ENCODE measurements around the gene DNAH5. TPM values are rescaled to one million over a fixed set of nuclear protein-coding genes. Genes with fewer than 3 reads are reported as not detected.

Gene DNAH5
- total and polyA plus RNA-seq, 2 donors (not counting 3 experiments of a cell fraction or from before 2014, with no cell fraction given) = 0.23 to 1.7 TPM

DNA sequence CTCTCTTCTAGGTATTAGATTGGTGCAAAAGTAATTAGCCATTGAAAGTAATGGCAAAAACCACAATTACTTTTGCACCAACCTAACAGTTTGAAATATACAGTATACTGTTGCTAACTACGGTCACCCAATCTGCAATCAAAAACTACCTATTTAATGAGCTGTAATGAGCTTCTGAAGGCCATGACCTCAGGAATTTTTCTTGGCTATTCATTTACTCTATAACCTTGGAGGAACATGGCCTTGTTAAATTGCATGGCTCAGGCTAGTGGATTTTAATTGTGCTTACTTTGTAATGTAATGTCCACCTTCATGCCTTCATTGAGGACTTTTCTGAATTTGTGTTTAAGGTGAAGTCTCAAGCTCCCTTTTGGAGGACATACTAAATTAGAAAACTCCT lies 24.7 kb downstream of the DNAH5 start:
- H3K4me2 ChIP-seq (ENCODE audit: insufficient read depth, low read length) = no peak overlapping the region
- H3K36me3 ChIP-seq (ENCODE audit: control insufficient read depth in 2 of 2, extremely low read depth in 1 of 2, insufficient read depth in 2 of 2, low read length in 2 of 2) = no peaks in the 10 kb centered on the region
- no peaks in the 10 kb centered on the region for H3K79me2 ChIP-seq (ENCODE audit: control insufficient read depth, insufficient read depth, low read length)
- TF ChIP-seq POLR2AphosphoS5 (IDR thresholded peaks at IDR 0.05; ENCODE audit: insufficient read depth, low read depth, low read length) = no peak
- TF ChIP-seq, protein P1, sequence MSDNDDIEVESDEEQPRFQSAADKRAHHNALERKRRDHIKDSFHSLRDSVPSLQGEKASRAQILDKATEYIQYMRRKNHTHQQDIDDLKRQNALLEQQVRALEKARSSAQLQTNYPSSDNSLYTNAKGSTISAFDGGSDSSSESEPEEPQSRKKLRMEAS (IDR thresholded peaks at IDR 0.05; ENCODE audit: insufficient read depth, insufficient read length) = no peak
- TF ChIP-seq GATA2 (IDR thresholded peaks at IDR 0.05; ENCODE audit: insufficient read depth, insufficient read length, low read depth, low read length) = no peak
- TF ChIP-seq EZH2 (IDR thresholded peaks at IDR 0.05; ENCODE audit: borderline replicate concordance, low read depth, low read length, severe bottlenecking) = no peak
- TF ChIP-seq JUN (IDR thresholded peaks at IDR 0.05; ENCODE audit: borderline replicate concordance, insufficient read depth, insufficient read length, low read depth) = no peak
- TF ChIP-seq FOS (IDR thresholded peaks at IDR 0.05; ENCODE audit: borderline replicate concordance, insufficient read depth, low read length) = no peak
- TF ChIP-seq POLR2A (IDR thresholded peaks at IDR 0.05; ENCODE audit: low read depth, low read length) = no peak
- TF ChIP-seq CTCF (IDR thresholded peaks at IDR 0.05; ENCODE audit: extremely low read depth in 1 of 2, insufficient read depth in 1 of 2, low read depth in 1 of 2, low read length in 2 of 2) = no peak
- TF ChIP-seq MYC (IDR thresholded peaks at IDR 0.05; ENCODE audit: low read depth, low read length) = no peak
- ChIA-PET POLR2A (no interaction called here), CTCF (no interaction called here)
- no peaks in the 10 kb centered on the region for H3K9me1 ChIP-seq (replicated peaks; ENCODE audit: control insufficient read depth, extremely low read depth, insufficient read depth, low read length)
- dilution Hi-C loops (cut with MboI; ENCODE audit: extremely low pct_ligation_motif_present, low sequenced_read_pairs) (no loop called here), intact Hi-C loops (cut with micrococcal nuclease) (no loop called here)
- BruUV-seq (replicated peaks) = no TSS peak
- no peak overlapping the region for H2AFZ ChIP-seq (ENCODE audit: low read depth, low read length)
- FAIRE-seq (no peak), DNase-seq (ENCODE audit: low read depth, low spot score) (no peak)
- no peaks in the 10 kb centered on the region for H3K4me1 ChIP-seq (ENCODE audit: control insufficient read depth, extremely low read depth, insufficient read depth, low read length)
- H4K20me1 ChIP-seq (replicated peaks; ENCODE audit: control insufficient read depth, extremely low read depth, insufficient read depth, low read length) = no peaks in the 10 kb centered on the region
- H3K27me3 ChIP-seq (ENCODE audit: control insufficient read depth in 2 of 2, insufficient read depth in 2 of 2, low read length in 2 of 2) = no peaks in the 10 kb centered on the region
- H3K27ac ChIP-seq (ENCODE audit: insufficient read depth, low read depth, low read length) = no peak overlapping the region
- no peak overlapping the region for H3K9ac ChIP-seq (replicated peaks; ENCODE audit: extremely low read depth, insufficient read depth, low read length)
- no peak overlapping the region for H3K4me3 ChIP-seq (replicated peaks in 1 of 3; ENCODE audit: insufficient read depth in 1 of 3, low read depth in 1 of 3, low read length in 3 of 3)
- H3K9me3 ChIP-seq (replicated peaks; ENCODE audit: control insufficient read depth, insufficient read depth, low read length) = no peaks in the 10 kb centered on the region

All from endothelial cell of umbilical vein (primary cell).